ENCODE measurements around the gene GDF2. TPM values are rescaled to one million over a fixed set of nuclear protein-coding genes. Genes with fewer than 3 reads are reported as not detected.
A peak's percentile ranks its signal among the peaks of the same experiment; 100 is the strongest.

GDF2 gene
- total and polyA plus RNA-seq, 2 of the 4 experiments (the other 2 are of a cell fraction): under 0.01 TPM; not detected in 1

DNA sequence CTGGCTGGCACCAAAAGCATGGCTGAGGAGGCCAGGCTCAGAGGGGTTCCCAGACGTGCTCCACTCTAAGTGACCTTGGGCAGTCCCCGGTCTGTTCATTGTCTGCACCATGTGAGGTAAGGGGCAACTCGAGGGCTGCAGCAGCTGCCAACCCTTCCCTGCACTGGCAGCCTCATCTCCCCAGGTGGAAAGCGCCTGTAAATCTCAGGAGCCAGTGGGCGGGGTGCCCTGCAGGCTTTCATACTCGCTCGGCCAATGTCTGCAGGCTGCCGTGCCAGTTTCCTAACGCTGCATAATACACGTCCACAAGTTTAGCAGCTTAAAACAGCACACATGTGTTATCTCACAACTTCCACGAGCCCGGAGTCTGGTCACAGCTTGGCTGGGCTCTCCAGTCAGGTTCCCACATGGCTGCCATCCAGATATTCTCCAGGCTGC is 34.9 kb upstream of the GDF2 start:
- no peak overlapping the region for H2BK5ac ChIP-seq (ENCODE audit: low read depth, low read length, poor library complexity, severe bottlenecking)
- no peaks in the 10 kb centered on the region for H3K4me1 ChIP-seq (ENCODE audit: control insufficient read depth, insufficient read depth, low read length)
- H3K4me3 ChIP-seq (ENCODE audit: insufficient read depth, low read depth, low read length): no peak overlapping the region
- no TSS peak for BruUV-seq (replicated peaks)
- H3K4me2 ChIP-seq (ENCODE audit: low read depth, low read length): no peak overlapping the region
- no peak overlapping the region for H4K8ac ChIP-seq (ENCODE audit: low read depth in 2 of 2, low read length in 2 of 2)
- dilution Hi-C loops (cut with HindIII; ENCODE audit: low sequenced_read_pairs, unreplicated experiment): no loop called here
- peak overlapping the region; percentile 78 for H2AK9ac ChIP-seq (replicated peaks; ENCODE audit: low read depth, low read length, poor library complexity)
- H2BK20ac ChIP-seq (ENCODE audit: low read depth, low read length): no peak overlapping the region
- H3K36me3 ChIP-seq (ENCODE audit: control insufficient read depth, insufficient read depth, low read length): no peaks in the 10 kb centered on the region
- H3K9me3 ChIP-seq (ENCODE audit: control insufficient read depth, insufficient read depth, low read length): no peaks in the 10 kb centered on the region
- in situ Hi-C loops (cut with MboI; ENCODE audit: low sequenced_read_pairs): no loop called here
- no peak overlapping the region for H2AFZ ChIP-seq (replicated peaks; ENCODE audit: low read length, poor library complexity)
- no peak overlapping the region for H3K9ac ChIP-seq (ENCODE audit: low read depth, low read length)
- CTCF ChIA-PET: interaction anchor here (0.6 kb wide), 1 partner anchor 93 kb away, joined by 3 read pairs; no protein-coding TSS in a partner anchor
- no peak overlapping the region for H3K27ac ChIP-seq (ENCODE audit: insufficient read depth, low read length)
- DNase-seq (no peak), ATAC-seq (ENCODE audit: low read depth) (no peak)
- no peak overlapping the region for H3K4ac ChIP-seq (ENCODE audit: low read depth, low read length)
- H3K9me1 ChIP-seq (ENCODE audit: insufficient read depth, low read length): no peaks in the 10 kb centered on the region; the same call in 1 of the 2 replicates
- H3K14ac ChIP-seq (replicated peaks; ENCODE audit: low read depth, low read length): no peak overlapping the region
- no peak overlapping the region for H2BK15ac ChIP-seq (ENCODE audit: low read depth, low read length)
- H4K20me1 ChIP-seq (ENCODE audit: insufficient read depth, low read length): no peaks in the 10 kb centered on the region
- no peak overlapping the region for H3K56ac ChIP-seq (ENCODE audit: extremely low read depth, insufficient read depth, low read length)
- no peak overlapping the region for H3K18ac ChIP-seq (ENCODE audit: low read depth, low read length)
- WGBS, 2 experiments (ENCODE audit: extremely low coverage in 2 of 2, insufficient read length in 1 of 2): 43% methylated on average over 12 of the region's 12 CpGs; no CpG with 5 or more reads in 1 of the 2 experiments
- intact Hi-C loops (cut with micrococcal nuclease): no loop called here
- POLR2A ChIA-PET (ENCODE audit: unreplicated experiment): no interaction called here
- no peaks in the 10 kb centered on the region for H3K79me1 ChIP-seq (ENCODE audit: low read depth in 1 of 2, low read length in 2 of 2)
- peaks cover 28% of the 10 kb centered on the region for H3K27me3 ChIP-seq (ENCODE audit: control insufficient read depth, insufficient read depth, low read length)
- no peak overlapping the region for H3K23ac ChIP-seq (ENCODE audit: low read depth, low read length)
- no peak overlapping the region for H2BK120ac ChIP-seq (ENCODE audit: low read depth, low read length)
- H4K91ac ChIP-seq (ENCODE audit: insufficient read depth, low read depth, low read length): no peak overlapping the region
- no peak overlapping the region for H2AK5ac ChIP-seq (ENCODE audit: low read depth, low read length)
- no peak for TF ChIP-seq MAFK (IDR thresholded peaks at IDR 0.05; ENCODE audit: low read depth, low read length)
- no peak for TF ChIP-seq RAD21 (IDR thresholded peaks at IDR 0.05; ENCODE audit: low read length)
- no peak for TF ChIP-seq CEBPB (IDR thresholded peaks at IDR 0.05; ENCODE audit: low read depth, low read length)
- no peak for TF ChIP-seq SMC3 (IDR thresholded peaks at IDR 0.05; ENCODE audit: low read depth, low read length)
- TF ChIP-seq FOS (IDR thresholded peaks at IDR 0.05; ENCODE audit: low read depth, low read length): no peak
- TF ChIP-seq, protein P1, sequence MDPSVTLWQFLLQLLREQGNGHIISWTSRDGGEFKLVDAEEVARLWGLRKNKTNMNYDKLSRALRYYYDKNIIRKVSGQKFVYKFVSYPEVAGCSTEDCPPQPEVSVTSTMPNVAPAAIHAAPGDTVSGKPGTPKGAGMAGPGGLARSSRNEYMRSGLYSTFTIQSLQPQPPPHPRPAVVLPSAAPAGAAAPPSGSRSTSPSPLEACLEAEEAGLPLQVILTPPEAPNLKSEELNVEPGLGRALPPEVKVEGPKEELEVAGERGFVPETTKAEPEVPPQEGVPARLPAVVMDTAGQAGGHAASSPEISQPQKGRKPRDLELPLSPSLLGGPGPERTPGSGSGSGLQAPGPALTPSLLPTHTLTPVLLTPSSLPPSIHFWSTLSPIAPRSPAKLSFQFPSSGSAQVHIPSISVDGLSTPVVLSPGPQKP (IDR thresholded peaks at IDR 0.05; ENCODE audit: borderline replicate concordance, low read depth, low read length): no peak
- TF ChIP-seq CHD1 (IDR thresholded peaks at IDR 0.05; ENCODE audit: low read depth, low read length): no peak
- TF ChIP-seq RFX5 (IDR thresholded peaks at IDR 0.05; ENCODE audit: low read depth, low read length): no peak
- TF ChIP-seq USF2 (IDR thresholded peaks at IDR 0.05; ENCODE audit: low read depth, low read length): no peak
- TF ChIP-seq MAZ (IDR thresholded peaks at IDR 0.05; ENCODE audit: borderline replicate concordance, low read depth, low read length): no peak
- TF ChIP-seq NFE2L2 (IDR thresholded peaks at IDR 0.05; ENCODE audit: low read depth, low read length): no peak
- no peak for TF ChIP-seq POLR2A (IDR thresholded peaks at IDR 0.05; ENCODE audit: low read depth, low read length)
- no peak for TF ChIP-seq BHLHE40 (IDR thresholded peaks at IDR 0.05; ENCODE audit: low read depth, low read length)
- TF ChIP-seq, protein P2, sequence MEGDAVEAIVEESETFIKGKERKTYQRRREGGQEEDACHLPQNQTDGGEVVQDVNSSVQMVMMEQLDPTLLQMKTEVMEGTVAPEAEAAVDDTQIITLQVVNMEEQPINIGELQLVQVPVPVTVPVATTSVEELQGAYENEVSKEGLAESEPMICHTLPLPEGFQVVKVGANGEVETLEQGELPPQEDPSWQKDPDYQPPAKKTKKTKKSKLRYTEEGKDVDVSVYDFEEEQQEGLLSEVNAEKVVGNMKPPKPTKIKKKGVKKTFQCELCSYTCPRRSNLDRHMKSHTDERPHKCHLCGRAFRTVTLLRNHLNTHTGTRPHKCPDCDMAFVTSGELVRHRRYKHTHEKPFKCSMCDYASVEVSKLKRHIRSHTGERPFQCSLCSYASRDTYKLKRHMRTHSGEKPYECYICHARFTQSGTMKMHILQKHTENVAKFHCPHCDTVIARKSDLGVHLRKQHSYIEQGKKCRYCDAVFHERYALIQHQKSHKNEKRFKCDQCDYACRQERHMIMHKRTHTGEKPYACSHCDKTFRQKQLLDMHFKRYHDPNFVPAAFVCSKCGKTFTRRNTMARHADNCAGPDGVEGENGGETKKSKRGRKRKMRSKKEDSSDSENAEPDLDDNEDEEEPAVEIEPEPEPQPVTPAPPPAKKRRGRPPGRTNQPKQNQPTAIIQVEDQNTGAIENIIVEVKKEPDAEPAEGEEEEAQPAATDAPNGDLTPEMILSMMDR (conservative IDR thresholded peaks at IDR 0.05; ENCODE audit: low read depth, low read length): no peak
- TF ChIP-seq RCOR1 (IDR thresholded peaks at IDR 0.05; ENCODE audit: insufficient replicate concordance, low read length): no peak
- no peak for TF ChIP-seq MXI1 (IDR thresholded peaks at IDR 0.05; ENCODE audit: borderline replicate concordance, low read depth, low read length)
- H4K5ac ChIP-seq (ENCODE audit: low read depth, low read length): no peak overlapping the region
